Osteoblast (primary cell): ENCODE measurements around the gene THEM5. TPM values are rescaled to one million over a fixed set of nuclear protein-coding genes. Genes with fewer than 3 reads are reported as not detected.
"Not testable (repeated sequence)": the region's sequence is repeated elsewhere in the genome, so short reads cannot be mapped to it uniquely, and the experiment has no call there.

Experiments
- DNase-seq: peaks from one replicate; pipeline ENCODE4 v3.0.0; 2011; ENCODE audit warnings: low spot score, mixed read lengths; ENCODE audit not compliant: insufficient read length; ENCODE audit errors: missing footprints
- H2AFZ ChIP-seq: 2 replicates; pipeline ENCODE4 v1.6.0; 2011; ENCODE audit warnings: mild to moderate bottlenecking, low read length
- H3K27ac ChIP-seq: 2 replicates; pipeline ENCODE4 v1.5.1; 2011; ENCODE audit warnings: mild to moderate bottlenecking, low read depth, low read length, moderate library complexity
- H3K27me3 ChIP-seq: 2 replicates; pipeline ENCODE4 v1.6.0; 2012; ENCODE audit warnings: mild to moderate bottlenecking, control low read depth, inconsistent platforms, low read length, moderate library complexity; ENCODE audit not compliant: insufficient read depth
- H3K36me3 ChIP-seq: 2 replicates; pipeline ENCODE4 v1.5.1; 2011; ENCODE audit warnings: mild to moderate bottlenecking, low read length, control low read depth, moderate library complexity; ENCODE audit not compliant: insufficient read depth
- H3K4me1 ChIP-seq: 2 replicates; pipeline ENCODE4 v1.5.1; 2011; ENCODE audit warnings: mild to moderate bottlenecking, low read length, control low read depth, moderate library complexity; ENCODE audit not compliant: insufficient read depth
- H3K4me2 ChIP-seq: 2 replicates; pipeline ENCODE4 v1.6.0; 2011; ENCODE audit warnings: mild to moderate bottlenecking, low read length; ENCODE audit not compliant: insufficient read depth
- H3K4me3 ChIP-seq: fragments of 200-600 bp; sonication (generic); 3 replicates; pipeline ENCODE4 v1.5.1; 2012; ENCODE audit warnings: mild to moderate bottlenecking, low read length, inconsistent platforms; ENCODE audit not compliant: insufficient read depth
- H3K79me2 ChIP-seq: 2 replicates; pipeline ENCODE4 v1.6.0; 2012; ENCODE audit warnings: mild to moderate bottlenecking, low read length, control low read depth, inconsistent platforms; ENCODE audit not compliant: insufficient read depth
- H3K9me3 ChIP-seq: 2 replicates; pipeline ENCODE4 v1.5.1; 2011; ENCODE audit warnings: low read depth, low read length, control low read depth
- H4K20me1 ChIP-seq: 2 replicates; pipeline ENCODE4 v1.6.0; 2012; ENCODE audit warnings: mild to moderate bottlenecking, low read length, control low read depth; ENCODE audit not compliant: insufficient read depth
- CTCF ChIP-seq: IDR thresholded peaks from 2 replicates; pipeline ENCODE4 v1.5.1; 2011; ENCODE audit warnings: mild to moderate bottlenecking, low read depth, low read length, moderate library complexity; ENCODE audit errors: extremely low read depth
- total RNA-seq: library from RNA; depleted of rRNA; stranded (reverse); fragments of >200 nt; gene quantifications from 2 replicates; pipeline ENCODE4 v1.2.3, GENCODE V29; 2012

The THEM5 gene
- total RNA-seq, 1 donor: not detected

DNA sequence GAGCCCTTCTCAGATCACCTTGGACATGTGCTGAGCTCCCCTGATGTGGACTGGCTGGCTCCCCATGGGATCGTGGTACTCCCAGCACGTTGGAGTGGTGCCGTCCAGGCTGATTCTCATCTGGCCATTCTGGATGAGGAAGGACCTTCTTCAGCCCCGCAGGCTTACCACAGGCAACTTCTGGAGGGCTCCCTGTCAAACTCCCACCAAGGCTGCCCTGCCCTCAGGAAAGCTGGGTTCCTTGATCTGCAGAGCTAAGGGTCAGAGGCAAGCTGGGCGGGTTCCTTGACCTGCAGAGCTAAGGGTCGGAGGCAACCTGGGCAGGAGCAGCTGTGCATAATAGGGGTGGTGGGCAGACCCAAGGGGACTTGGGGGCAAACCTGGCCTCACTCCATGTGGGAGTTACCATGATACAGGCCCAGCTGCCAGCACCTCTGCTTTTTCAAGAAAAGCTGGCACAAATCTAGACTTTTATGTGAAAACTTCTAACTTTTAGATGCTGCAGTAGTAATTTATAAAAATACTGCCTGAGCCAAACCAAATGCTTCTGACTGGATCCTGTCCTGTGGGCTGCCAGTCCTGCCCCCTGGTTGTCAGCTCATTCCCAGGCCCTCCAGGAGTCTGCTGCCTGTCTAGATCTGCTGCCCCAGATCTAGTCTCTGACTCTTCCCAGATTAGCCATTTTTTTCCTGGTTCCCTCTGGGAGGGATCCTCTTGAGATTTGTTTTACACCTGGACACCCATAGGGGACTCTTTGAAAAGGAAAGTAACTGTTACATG, 5.6 kb upstream of the THEM5 start:
- Histone ChIP-seq H3K79me2 (no peaks in the 10 kb centered on the region), H2AFZ (peak overlapping the region; percentile 21), H3K4me2 (no peak overlapping the region), H3K4me3 (no peak overlapping the region), H4K20me1 (no peaks in the 10 kb centered on the region), H3K36me3 (no peaks in the 10 kb centered on the region), H3K9me3 (no peaks in the 10 kb centered on the region), H3K4me1 (no peaks in the 10 kb centered on the region), H3K27ac (no peak overlapping the region), H3K27me3 (no peaks in the 10 kb centered on the region)
- no peak for TF ChIP-seq CTCF
- peak; percentile 88 for DNase-seq

GRCh38 chr1:151858030-151858746, 4.7 kb upstream of the THEM5 start:
- H3K79me2 ChIP-seq: no peaks in the 10 kb centered on the region
- H3K4me3 ChIP-seq: no peak overlapping the region
- peak overlapping the region; percentile 20 for H2AFZ ChIP-seq
- H3K4me1 ChIP-seq: no peaks in the 10 kb centered on the region
- no peaks in the 10 kb centered on the region for H3K27me3 ChIP-seq
- H3K9me3 ChIP-seq: no peaks in the 10 kb centered on the region
- TF ChIP-seq CTCF: no peak
- H4K20me1 ChIP-seq: no peaks in the 10 kb centered on the region
- DNase-seq: peak; percentile 80
- no peaks in the 10 kb centered on the region for H3K36me3 ChIP-seq
- H3K4me2 ChIP-seq: no peak overlapping the region
- H3K27ac ChIP-seq: no peak overlapping the region

GRCh38 chr1:151855933-151856332, 2.4 kb upstream of the THEM5 start:
- peaks cover 16% of the 10 kb centered on the region for H3K27me3 ChIP-seq
- H3K9me3 ChIP-seq: no peaks in the 10 kb centered on the region
- peak; percentile 35 for DNase-seq
- no peaks in the 10 kb centered on the region for H4K20me1 ChIP-seq
- no peaks in the 10 kb centered on the region for H3K4me1 ChIP-seq
- H2AFZ ChIP-seq: peak overlapping the region; percentile 56
- TF ChIP-seq CTCF: no peak
- no peaks in the 10 kb centered on the region for H3K36me3 ChIP-seq
- no peak overlapping the region for H3K27ac ChIP-seq
- no peaks in the 10 kb centered on the region for H3K79me2 ChIP-seq
- H3K4me2 ChIP-seq: peak overlapping the region; percentile 45
- H3K4me3 ChIP-seq: no peak overlapping the region

GRCh38 chr1:151855516-151855915, 2.0 kb upstream of the THEM5 start:
- DNase-seq: peak; percentile 81

More at GRCh38 chr1:151855516-151855915, 2.0 kb upstream of the THEM5 start:
- not testable (repeated sequence) for H3K9me3 ChIP-seq, H3K4me3 ChIP-seq, H3K4me1 ChIP-seq, H3K27ac ChIP-seq, H3K36me3 ChIP-seq, H3K79me2 ChIP-seq, H4K20me1 ChIP-seq
- H3K4me2 ChIP-seq: peak overlapping the region; percentile 45
- H3K27me3 ChIP-seq: peaks cover 20% of the 10 kb centered on the region
- peak overlapping the region; percentile 56 for H2AFZ ChIP-seq
